ENCODE results near the gene ANKS1B. TPM values are rescaled to one million over a fixed set of nuclear protein-coding genes. Genes with fewer than 3 reads are reported as not detected.

The ANKS1B gene
- total and polyA plus RNA-seq, 4 donors: 0.03 to 3.4 (median 0.53) TPM

DNA sequence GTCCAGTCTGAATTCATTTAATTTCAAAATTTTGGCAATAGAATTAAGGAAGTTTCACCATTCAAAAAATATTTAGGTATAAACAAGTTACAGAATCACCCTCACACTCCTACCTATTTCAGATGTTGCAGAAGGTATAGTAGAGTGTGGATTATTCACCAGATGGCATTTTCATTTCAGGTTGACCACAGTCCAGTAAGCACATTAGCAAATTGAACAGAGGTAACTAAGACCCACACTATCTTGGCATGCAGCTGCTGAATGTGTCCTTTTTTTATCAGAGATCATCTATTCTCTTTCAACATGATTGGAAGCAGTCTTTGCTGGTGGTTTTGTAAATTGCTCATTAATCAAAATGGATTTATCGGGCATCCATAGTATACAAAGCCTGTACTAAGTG is 488.9 kb downstream of the ANKS1B start:
- no peak overlapping the region for H3K9ac ChIP-seq (ENCODE audit: low read depth in 1 of 2, low read length in 2 of 2)
- no peaks in the 10 kb centered on the region for H3K9me3 ChIP-seq (ENCODE audit: control insufficient read depth in 4 of 4, low read length in 3 of 4)
- no peak for DNase-seq (ENCODE audit: low spot score)
- no peak overlapping the region for H3K4me3 ChIP-seq (ENCODE audit: low read depth in 1 of 3, low read length in 3 of 3)
- H3K36me3 ChIP-seq (ENCODE audit: control insufficient read depth in 4 of 4, insufficient read depth in 3 of 4, low read depth in 1 of 4, low read length in 3 of 4): no peaks in the 10 kb centered on the region
- H3K27ac ChIP-seq (ENCODE audit: low read depth in 1 of 2, low read length in 2 of 2): no peak overlapping the region
- no peaks in the 10 kb centered on the region for H3K27me3 ChIP-seq (ENCODE audit: control insufficient read depth in 4 of 4, insufficient read depth in 4 of 4, low read length in 3 of 4)
- H3K4me1 ChIP-seq (ENCODE audit: control insufficient read depth in 4 of 4, insufficient read depth in 4 of 4, low read length in 3 of 4): no peaks in the 10 kb centered on the region
- WGBS: 78% methylated on average over 1 of the region's 1 CpG
- TF ChIP-seq, protein P1, sequence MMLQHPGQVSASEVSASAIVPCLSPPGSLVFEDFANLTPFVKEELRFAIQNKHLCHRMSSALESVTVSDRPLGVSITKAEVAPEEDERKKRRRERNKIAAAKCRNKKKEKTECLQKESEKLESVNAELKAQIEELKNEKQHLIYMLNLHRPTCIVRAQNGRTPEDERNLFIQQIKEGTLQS (IDR thresholded peaks at IDR 0.05): no peak
- no peak for TF ChIP-seq FOXA2 (IDR thresholded peaks at IDR 0.05)
- no peak for TF ChIP-seq RXRA (IDR thresholded peaks at IDR 0.05)

DNA sequence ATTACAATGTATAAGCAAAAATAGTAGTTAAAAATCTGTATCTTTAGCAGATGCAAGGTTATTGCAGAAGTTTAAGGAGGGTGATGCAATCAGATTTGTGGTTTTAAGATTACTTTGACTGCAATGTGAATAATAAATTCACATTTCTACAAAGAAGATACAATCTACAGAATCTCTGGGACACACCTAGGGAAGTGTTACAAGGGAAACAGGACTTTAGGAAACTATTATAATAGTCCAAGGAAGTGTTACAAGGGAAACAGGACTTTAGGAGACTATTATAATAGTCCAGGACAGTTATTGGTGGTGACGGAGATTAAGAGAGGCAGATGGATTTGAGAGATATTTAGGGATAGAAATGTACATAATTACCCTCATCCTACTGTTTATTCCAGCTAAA is 491.5 kb downstream of the ANKS1B start:
- Histone ChIP-seq H3K36me3 (ENCODE audit: control insufficient read depth in 4 of 4, insufficient read depth in 3 of 4, low read depth in 1 of 4, low read length in 3 of 4) (no peaks in the 10 kb centered on the region), H3K9me3 (ENCODE audit: control insufficient read depth in 4 of 4, low read length in 3 of 4) (no peaks in the 10 kb centered on the region), H3K9ac (ENCODE audit: low read depth in 1 of 2, low read length in 2 of 2) (no peak overlapping the region), H3K4me1 (ENCODE audit: control insufficient read depth in 4 of 4, insufficient read depth in 4 of 4, low read length in 3 of 4) (no peaks in the 10 kb centered on the region), H3K4me3 (ENCODE audit: low read depth in 1 of 3, low read length in 3 of 3) (no peak overlapping the region), H3K27ac (ENCODE audit: low read depth in 1 of 2, low read length in 2 of 2) (no peak overlapping the region), H3K27me3 (ENCODE audit: control insufficient read depth in 4 of 4, insufficient read depth in 4 of 4, low read length in 3 of 4) (no peaks in the 10 kb centered on the region)
- TF ChIP-seq GABPA (IDR thresholded peaks at IDR 0.05 in 1 of 2, conservative IDR thresholded peaks at IDR 0.05 in 1 of 2) (no peak), HNF4G (IDR thresholded peaks at IDR 0.05) (no peak), JUND (IDR thresholded peaks at IDR 0.05) (no peak), TAF1 (conservative IDR thresholded peaks at IDR 0.05) (no peak), HNF4A (conservative IDR thresholded peaks at IDR 0.05) (no peak)
- whole genome bisulfite sequencing: 80% methylated on average over 1 of the region's 1 CpG
- no peak for DNase-seq (ENCODE audit: low spot score)

DNA sequence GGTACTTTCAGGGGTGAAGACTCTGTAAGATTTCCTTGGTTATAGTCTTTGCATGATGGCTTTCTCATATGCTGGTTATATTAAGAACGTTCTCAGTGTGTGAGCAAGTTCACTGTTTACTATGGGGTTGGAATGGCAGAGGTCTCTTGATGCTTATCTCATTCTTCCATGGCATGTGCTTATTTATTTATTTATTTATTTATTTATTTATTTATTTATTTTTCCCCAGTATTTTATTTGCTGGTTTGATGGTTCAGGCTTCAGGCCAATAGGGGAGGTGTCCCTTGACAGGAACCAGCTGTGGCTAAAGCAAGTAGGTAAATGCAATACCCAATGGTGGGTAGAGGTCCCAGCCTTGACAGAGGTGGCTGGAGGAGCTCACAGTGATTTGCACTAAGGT is 498.5 kb downstream of the ANKS1B start:
- H3K9ac ChIP-seq (ENCODE audit: low read depth in 1 of 2, low read length in 2 of 2): no peak overlapping the region
- no peaks in the 10 kb centered on the region for H3K27me3 ChIP-seq (ENCODE audit: control insufficient read depth in 4 of 4, insufficient read depth in 4 of 4, low read length in 3 of 4)
- H3K9me3 ChIP-seq (ENCODE audit: control insufficient read depth in 4 of 4, low read length in 3 of 4): no peaks in the 10 kb centered on the region
- DNase-seq (ENCODE audit: low spot score): no peak
- WGBS: 87% methylated on average over 1 of the region's 1 CpG
- no peak overlapping the region for H3K4me3 ChIP-seq (ENCODE audit: low read depth in 1 of 3, low read length in 3 of 3)
- no peaks in the 10 kb centered on the region for H3K4me1 ChIP-seq (ENCODE audit: control insufficient read depth in 4 of 4, insufficient read depth in 4 of 4, low read length in 3 of 4)
- no peak for TF ChIP-seq RAD21 (IDR thresholded peaks at IDR 0.05)
- TF ChIP-seq, protein P2, sequence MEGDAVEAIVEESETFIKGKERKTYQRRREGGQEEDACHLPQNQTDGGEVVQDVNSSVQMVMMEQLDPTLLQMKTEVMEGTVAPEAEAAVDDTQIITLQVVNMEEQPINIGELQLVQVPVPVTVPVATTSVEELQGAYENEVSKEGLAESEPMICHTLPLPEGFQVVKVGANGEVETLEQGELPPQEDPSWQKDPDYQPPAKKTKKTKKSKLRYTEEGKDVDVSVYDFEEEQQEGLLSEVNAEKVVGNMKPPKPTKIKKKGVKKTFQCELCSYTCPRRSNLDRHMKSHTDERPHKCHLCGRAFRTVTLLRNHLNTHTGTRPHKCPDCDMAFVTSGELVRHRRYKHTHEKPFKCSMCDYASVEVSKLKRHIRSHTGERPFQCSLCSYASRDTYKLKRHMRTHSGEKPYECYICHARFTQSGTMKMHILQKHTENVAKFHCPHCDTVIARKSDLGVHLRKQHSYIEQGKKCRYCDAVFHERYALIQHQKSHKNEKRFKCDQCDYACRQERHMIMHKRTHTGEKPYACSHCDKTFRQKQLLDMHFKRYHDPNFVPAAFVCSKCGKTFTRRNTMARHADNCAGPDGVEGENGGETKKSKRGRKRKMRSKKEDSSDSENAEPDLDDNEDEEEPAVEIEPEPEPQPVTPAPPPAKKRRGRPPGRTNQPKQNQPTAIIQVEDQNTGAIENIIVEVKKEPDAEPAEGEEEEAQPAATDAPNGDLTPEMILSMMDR (IDR thresholded peaks at IDR 0.05; ENCODE audit: low read depth, low read length, missing input control): no peak
- TF ChIP-seq TAF1 (conservative IDR thresholded peaks at IDR 0.05): no peak
- TF ChIP-seq HNF4G (IDR thresholded peaks at IDR 0.05): no peak
- TF ChIP-seq EGR1 (IDR thresholded peaks at IDR 0.05; ENCODE audit: low read depth in 2 of 2): no peak
- TF ChIP-seq YY1 (IDR thresholded peaks at IDR 0.05): no peak
- TF ChIP-seq FOXA1 (IDR thresholded peaks at IDR 0.05): no peak
- TF ChIP-seq FOXA2 (IDR thresholded peaks at IDR 0.05): no peak
- TF ChIP-seq JUND (IDR thresholded peaks at IDR 0.05): no peak
- TF ChIP-seq SP1 (IDR thresholded peaks at IDR 0.05): no peak
- TF ChIP-seq, protein P1 (IDR thresholded peaks at IDR 0.05): no peak
- TF ChIP-seq GABPA (IDR thresholded peaks at IDR 0.05 in 1 of 2, conservative IDR thresholded peaks at IDR 0.05 in 1 of 2): no peak
- TF ChIP-seq, protein P3, sequence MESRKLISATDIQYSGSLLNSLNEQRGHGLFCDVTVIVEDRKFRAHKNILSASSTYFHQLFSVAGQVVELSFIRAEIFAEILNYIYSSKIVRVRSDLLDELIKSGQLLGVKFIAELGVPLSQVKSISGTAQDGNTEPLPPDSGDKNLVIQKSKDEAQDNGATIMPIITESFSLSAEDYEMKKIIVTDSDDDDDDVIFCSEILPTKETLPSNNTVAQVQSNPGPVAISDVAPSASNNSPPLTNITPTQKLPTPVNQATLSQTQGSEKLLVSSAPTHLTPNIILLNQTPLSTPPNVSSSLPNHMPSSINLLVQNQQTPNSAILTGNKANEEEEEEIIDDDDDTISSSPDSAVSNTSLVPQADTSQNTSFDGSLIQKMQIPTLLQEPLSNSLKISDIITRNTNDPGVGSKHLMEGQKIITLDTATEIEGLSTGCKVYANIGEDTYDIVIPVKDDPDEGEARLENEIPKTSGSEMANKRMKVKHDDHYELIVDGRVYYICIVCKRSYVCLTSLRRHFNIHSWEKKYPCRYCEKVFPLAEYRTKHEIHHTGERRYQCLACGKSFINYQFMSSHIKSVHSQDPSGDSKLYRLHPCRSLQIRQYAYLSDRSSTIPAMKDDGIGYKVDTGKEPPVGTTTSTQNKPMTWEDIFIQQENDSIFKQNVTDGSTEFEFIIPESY (IDR thresholded peaks at IDR 0.05): no peak
- H3K36me3 ChIP-seq (ENCODE audit: control insufficient read depth in 4 of 4, insufficient read depth in 3 of 4, low read depth in 1 of 4, low read length in 3 of 4): no peaks in the 10 kb centered on the region
- H3K27ac ChIP-seq (ENCODE audit: low read depth in 1 of 2, low read length in 2 of 2): no peak overlapping the region
